SK-N-SH (cell line): ENCODE measurements around the gene CDH26. TPM values are rescaled to one million over a fixed set of nuclear protein-coding genes. Genes with fewer than 3 reads are reported as not detected.

Experiments used
- CTCF ChIA-PET: fragments of 300-600, 350-600 bp; formaldehyde crosslinking; extraction: SDS; loops from one replicate; lab custom pipeline; 2021; lab: Yijun Ruan, JAX
- POLR2A ChIA-PET: fragments of 350-600 bp; sonication (Branson Sonifier 250); formaldehyde crosslinking; extraction: SDS; loops from one replicate; lab custom pipeline; 2020; ENCODE audit warnings: antibody characterized with exemption, inconsistent platforms; lab: Yijun Ruan, JAX
- DNase-seq: peaks from one replicate; pipeline ENCODE4 v3.0.0; 2012
- H2AFZ ChIP-seq: fragments of 200-600 bp; sonication (generic); 2 replicates; pipeline ENCODE4 v1.8.1; 2016; ENCODE audit warnings: antibody characterized with exemption, mild to moderate bottlenecking, low read depth
- H3F3A ChIP-seq: fragments of 200-600 bp; sonication (generic); replicated peaks from 2 replicates; pipeline ENCODE3; 2016; ENCODE audit warnings: antibody characterized with exemption, mild to moderate bottlenecking; ENCODE audit not compliant: insufficient read depth
- H3K27ac ChIP-seq, 2 experiments: fragments of 200-500 bp in 1 of 2; fragments of 200-600 bp in 1 of 2; sonication (Bioruptor generic) in 1 of 2; sonication (generic), shearing (Covaris generic) in 1 of 2; 2 replicates each; pipeline versions ENCODE4 v1.5.1 to v1.6.1; 2014 to 2016; ENCODE audit warnings: low read depth in 2 of 2, inconsistent platforms in 1 of 2, low read length in 1 of 2, mild to moderate bottlenecking in 1 of 2, mixed read lengths in 1 of 2
- H3K27me3 ChIP-seq: fragments of 200-600 bp; sonication (generic), shearing (Covaris generic); 2 replicates; pipeline ENCODE4 v1.6.1; 2016; ENCODE audit warnings: mixed run types; ENCODE audit not compliant: insufficient read depth
- H3K36me3 ChIP-seq, 2 experiments: fragments of 200-500 bp in 1 of 2; fragments of 200-600 bp in 1 of 2; sonication (Bioruptor generic) in 1 of 2; sonication (generic) in 1 of 2; replicated peaks in 1 of 2; 2 replicates each; pipeline versions ENCODE3 to v1.5.1; 2014 to 2016; ENCODE audit warnings: low read length in 1 of 2, mild to moderate bottlenecking in 1 of 2; ENCODE audit not compliant: insufficient read depth in 2 of 2, control insufficient read depth in 1 of 2
- H3K4me1 ChIP-seq, 2 experiments: fragments of 200-500 bp in 1 of 2; fragments of 200-600 bp in 1 of 2; sonication (Bioruptor generic) in 1 of 2; sonication (generic), shearing (Covaris generic) in 1 of 2; 2 replicates each; pipeline versions ENCODE4 v1.5.1 to v1.6.1; 2014 to 2016; ENCODE audit warnings: low read depth in 1 of 2, low read length in 1 of 2, mixed run types in 1 of 2; ENCODE audit not compliant: insufficient read depth in 2 of 2, control insufficient read depth in 1 of 2
- H3K4me2 ChIP-seq: fragments of 200-600 bp; sonication (generic), shearing (Covaris generic); 2 replicates; pipeline ENCODE4 v1.6.1; 2017; ENCODE audit warnings: mixed run types
- H3K4me3 ChIP-seq, 2 experiments: fragments of 200-500 bp in 1 of 2; fragments of 200-600 bp in 1 of 2; sonication (Bioruptor generic) in 1 of 2; sonication (generic), shearing (Covaris generic) in 1 of 2; 2 replicates each; pipeline versions ENCODE4 v1.5.1 to v1.8.1; 2014 to 2016; ENCODE audit warnings: low read depth in 2 of 2, inconsistent platforms in 1 of 2, low read length in 1 of 2, mild to moderate bottlenecking in 1 of 2, mixed read lengths in 1 of 2, moderate library complexity in 1 of 2
- H3K79me2 ChIP-seq: fragments of 200-600 bp; sonication (generic); 2 replicates; pipeline ENCODE4 v1.8.1; 2017; ENCODE audit warnings: mild to moderate bottlenecking; ENCODE audit not compliant: insufficient read depth
- H3K9ac ChIP-seq: fragments of 200-600 bp; sonication (generic); 2 replicates; pipeline ENCODE4 v1.6.1; 2017; ENCODE audit warnings: mixed run types
- H3K9me2 ChIP-seq: fragments of 200-600 bp; sonication (generic); 2 replicates; pipeline ENCODE4 v1.6.1; 2017; ENCODE audit warnings: mixed run types
- H3K9me3 ChIP-seq: fragments of 200-600 bp; sonication (generic); 2 replicates; pipeline ENCODE4 v1.6.1; 2017; ENCODE audit warnings: mixed run types, mild to moderate bottlenecking, moderate library complexity
- H4K20me1 ChIP-seq: fragments of 200-600 bp; sonication (generic); 2 replicates; pipeline ENCODE4 v1.6.1; 2017; ENCODE audit warnings: mild to moderate bottlenecking, mixed run types; ENCODE audit not compliant: insufficient read depth
- CHD2 ChIP-seq: fragments of 150-350 bp; IDR thresholded peaks from 2 replicates; pipeline ENCODE4 v1.6.1; 2018; ENCODE audit warnings: low read length; ENCODE audit not compliant: partially characterized antibody
- ELF1 ChIP-seq: IDR thresholded peaks from 2 replicates; pipeline ENCODE4 v1.4.0; 2012
- EP300 ChIP-seq, 2 experiments: IDR thresholded peaks; 2 replicates each; pipeline versions ENCODE4 v1.4.0 to v1.6.1; 2012; ENCODE audit warnings: borderline replicate concordance in 1 of 2, low read depth in 1 of 2, low read length in 1 of 2
- FOSL2 ChIP-seq: IDR thresholded peaks from 2 replicates; pipeline ENCODE4 v1.4.0; 2012; ENCODE audit warnings: low read depth, mild to moderate bottlenecking, moderate library complexity, borderline replicate concordance
- FOXJ3 ChIP-seq: sonication (generic); formaldehyde crosslinking; IDR thresholded peaks from 2 replicates; pipeline ENCODE4 v1.5.1; 2020; ENCODE audit warnings: mild to moderate bottlenecking, missing genetic modification reagents
- GABPA ChIP-seq: IDR thresholded peaks from 2 replicates; pipeline ENCODE4 v1.4.0; 2012; ENCODE audit warnings: low read depth, mild to moderate bottlenecking
- JUND ChIP-seq: IDR thresholded peaks from 2 replicates; pipeline ENCODE4 v1.4.0; 2012
- MEF2A ChIP-seq: IDR thresholded peaks from 2 replicates; pipeline ENCODE4 v1.4.0; 2012; ENCODE audit warnings: low read depth, borderline replicate concordance
- NFIC ChIP-seq: IDR thresholded peaks from 2 replicates; pipeline ENCODE4 v1.4.0; 2012; ENCODE audit warnings: borderline replicate concordance
- RCOR1 ChIP-seq: fragments of 150-350 bp; IDR thresholded peaks from 2 replicates; pipeline ENCODE4 v1.6.1; 2017; ENCODE audit warnings: antibody characterized with exemption, low read length
- REST ChIP-seq: IDR thresholded peaks from 2 replicates; pipeline ENCODE4 v1.6.1; 2012; ENCODE audit warnings: mild to moderate bottlenecking, low read depth, low read length, moderate library complexity
- RFX5 ChIP-seq: IDR thresholded peaks from 2 replicates; pipeline ENCODE4 v1.6.1; 2012; ENCODE audit warnings: mild to moderate bottlenecking, improper control_type of control experiment, low read length
- RXRA ChIP-seq: IDR thresholded peaks from 2 replicates; pipeline ENCODE4 v1.4.0; 2012; ENCODE audit warnings: low read depth, mild to moderate bottlenecking, borderline replicate concordance
- SMC3 ChIP-seq: IDR thresholded peaks from 2 replicates; pipeline ENCODE4 v1.6.1; 2012; ENCODE audit warnings: low read depth, low read length, improper control_type of control experiment
- TAF1 ChIP-seq: IDR thresholded peaks from 2 replicates; pipeline ENCODE4 v1.6.1; 2012; ENCODE audit warnings: low read depth, mild to moderate bottlenecking, low read length, moderate library complexity, borderline replicate concordance
- TCF12 ChIP-seq: IDR thresholded peaks from 2 replicates; pipeline ENCODE4 v1.4.0; 2012
- YY1 ChIP-seq: IDR thresholded peaks from 2 replicates; pipeline ENCODE4 v1.4.0; 2012; ENCODE audit warnings: low read depth, mild to moderate bottlenecking
- WGBS: methylation state at CpG from one replicate; pipeline ENCODE4 v1.1.6; 2017; ENCODE audit warnings: low lambda C conversion rate; 5-methylcytosine and 5-hydroxymethylcytosine counted together
- polyA plus RNA-seq, 3 experiments: library from polyadenylated mRNA; depleted of rRNA; stranded (reverse); fragments of >200 nt; gene quantifications; 2 replicates each; pipeline ENCODE4 v1.2.3, GENCODE V29; 2012
- TF ChIP-seq, protein P1 (sequence below): fragments of 150-350 bp; IDR thresholded peaks from 2 replicates; pipeline ENCODE4 v1.6.1; 2017; ENCODE audit warnings: antibody characterized with exemption, low read length, low read depth, borderline replicate concordance

CDH26 gene
- polyA plus RNA-seq, 1 of the 3 experiments (the other 2 are of a cell fraction) = 0.13 TPM

DNA sequence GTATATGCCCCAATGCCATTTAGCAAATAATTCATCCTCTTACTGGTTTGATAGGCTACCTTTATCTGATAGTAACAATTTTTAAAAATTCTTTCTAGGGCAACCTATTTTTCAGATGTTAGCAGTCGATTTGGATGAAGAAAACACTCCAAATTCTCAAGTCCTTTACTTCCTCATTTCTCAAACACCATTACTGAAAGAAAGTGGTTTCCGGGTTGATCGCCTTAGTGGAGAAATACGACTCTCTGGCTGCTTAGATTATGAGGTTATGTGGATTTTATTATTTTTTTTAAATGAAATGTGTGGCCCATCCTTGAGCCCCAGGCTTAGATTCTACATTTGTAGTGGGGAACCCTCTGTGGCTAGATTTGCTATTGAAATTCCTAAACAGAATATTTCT is 26.3 kb downstream of the CDH26 start:
- no peaks in the 10 kb centered on the region for H3K27me3 ChIP-seq
- 0 out of 2 replicates have a peak, but pooled peaks cover 3% of the 10 kb centered on the region for H3K9me3 ChIP-seq
- no peak for DNase-seq
- no peaks in the 10 kb centered on the region for H3K36me3 ChIP-seq
- H3K4me3 ChIP-seq = no peak overlapping the region
- no peak overlapping the region for H3K4me2 ChIP-seq
- H2AFZ ChIP-seq = no peak overlapping the region
- ChIA-PET POLR2A (no interaction called here), CTCF (interaction anchor here (1.1 kb wide), 1 partner anchor 26 kb away, joined by 3 read pairs; no protein-coding TSS in a partner anchor)
- no peaks in the 10 kb centered on the region for H3F3A ChIP-seq
- no peak overlapping the region for H3K27ac ChIP-seq
- WGBS = 43% methylated on average over 4 of the region's 4 CpGs
- no peaks in the 10 kb centered on the region for H3K79me2 ChIP-seq
- 0 out of 2 replicates have a peak, but pooled peaks cover 3% of the 10 kb centered on the region for H3K9me2 ChIP-seq
- H4K20me1 ChIP-seq = no peaks in the 10 kb centered on the region
- no peak overlapping the region for H3K9ac ChIP-seq
- no peak for TF ChIP-seq GABPA
- TF ChIP-seq JUND = no peak
- no peak for TF ChIP-seq TCF12
- no peak for TF ChIP-seq CHD2
- TF ChIP-seq MEF2A = no peak
- no peak for TF ChIP-seq ELF1
- no peak for TF ChIP-seq REST
- TF ChIP-seq RFX5 = no peak
- TF ChIP-seq NFIC = no peak
- no peak for TF ChIP-seq EP300 (IDR thresholded peaks at IDR 0.05; ENCODE audit: borderline replicate concordance in 1 of 2, low read depth in 1 of 2, low read length in 1 of 2)
- TF ChIP-seq, protein P1, sequence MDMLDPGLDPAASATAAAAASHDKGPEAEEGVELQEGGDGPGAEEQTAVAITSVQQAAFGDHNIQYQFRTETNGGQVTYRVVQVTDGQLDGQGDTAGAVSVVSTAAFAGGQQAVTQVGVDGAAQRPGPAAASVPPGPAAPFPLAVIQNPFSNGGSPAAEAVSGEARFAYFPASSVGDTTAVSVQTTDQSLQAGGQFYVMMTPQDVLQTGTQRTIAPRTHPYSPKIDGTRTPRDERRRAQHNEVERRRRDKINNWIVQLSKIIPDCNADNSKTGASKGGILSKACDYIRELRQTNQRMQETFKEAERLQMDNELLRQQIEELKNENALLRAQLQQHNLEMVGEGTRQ = no peak
- no peak for TF ChIP-seq SMC3
- no peak for TF ChIP-seq YY1
- TF ChIP-seq RXRA = no peak
- no peak for TF ChIP-seq RCOR1
- TF ChIP-seq FOSL2 = no peak
- no peak for TF ChIP-seq TAF1
- no peak for TF ChIP-seq FOXJ3
- H3K4me1 ChIP-seq = no peaks in the 10 kb centered on the region
